Right renal pelvis (tissue), 4 donors: Measurements from ENCODE around the gene AKAP6. TPM values are rescaled to one million over a fixed set of nuclear protein-coding genes. Genes with fewer than 3 reads are reported as not detected.
A peak's percentile ranks its signal among the peaks of the same experiment; 100 is the strongest.
"Not testable (repeated sequence)": the region's sequence is repeated elsewhere in the genome, so short reads cannot be mapped to it uniquely, and the experiment has no call there.

Experiments used
- DNase-seq, 4 donors: peaks; one replicate each; pipeline ENCODE4 v3.0.0-alpha.2; 2013; ENCODE audit warnings: low read depth in 4 of 4, low spot score in 3 of 4, missing footprints in 1 of 4
- polyA plus RNA-seq, 4 donors: library from polyadenylated mRNA; unstranded; fragments of 120-200 nt; gene quantifications; one replicate each; pipeline ENCODE4 v1.2.1, GENCODE V29; 2013; ENCODE audit not compliant: insufficient read length in 4 of 4

AKAP6 gene
- polyA plus RNA-seq, 4 donors, result 2.8 to 3.7 (median 3.1) TPM

DNA sequence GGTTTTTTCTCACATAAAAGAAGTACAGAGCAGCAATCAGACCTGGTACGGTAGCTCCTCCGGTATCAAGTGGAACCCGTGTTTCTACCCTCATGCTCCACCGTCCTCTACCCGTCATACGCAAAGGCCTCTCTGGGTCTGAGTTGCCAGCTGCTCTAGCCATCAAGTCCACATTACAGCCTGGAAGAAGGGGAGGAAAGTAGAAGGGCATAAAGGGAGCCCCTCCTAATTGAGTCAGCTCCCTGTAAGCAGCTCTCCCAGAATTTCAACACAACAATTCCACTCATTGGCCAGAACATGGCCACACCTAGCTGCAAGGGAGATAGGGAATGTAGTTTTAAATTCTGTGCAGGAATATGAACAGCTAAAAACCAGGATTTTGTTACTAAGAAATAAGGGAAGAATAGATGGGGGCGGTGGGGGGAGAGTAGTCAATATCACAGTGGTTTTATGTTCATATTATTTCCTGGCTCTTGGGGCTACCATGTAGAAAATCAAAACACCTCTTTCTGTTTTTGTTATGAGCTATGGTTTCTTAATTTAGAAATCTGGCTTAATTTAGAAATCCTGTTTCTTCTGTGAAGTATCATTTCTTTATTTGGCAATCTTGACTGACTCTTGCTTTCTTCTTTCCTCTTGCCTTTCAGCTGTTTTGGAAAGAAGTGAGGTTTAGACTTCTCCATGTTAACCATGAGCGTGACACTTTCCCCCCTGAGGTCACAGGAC is 103.9 kb downstream of the AKAP6 start:
- DNase-seq, result no peak

DNA sequence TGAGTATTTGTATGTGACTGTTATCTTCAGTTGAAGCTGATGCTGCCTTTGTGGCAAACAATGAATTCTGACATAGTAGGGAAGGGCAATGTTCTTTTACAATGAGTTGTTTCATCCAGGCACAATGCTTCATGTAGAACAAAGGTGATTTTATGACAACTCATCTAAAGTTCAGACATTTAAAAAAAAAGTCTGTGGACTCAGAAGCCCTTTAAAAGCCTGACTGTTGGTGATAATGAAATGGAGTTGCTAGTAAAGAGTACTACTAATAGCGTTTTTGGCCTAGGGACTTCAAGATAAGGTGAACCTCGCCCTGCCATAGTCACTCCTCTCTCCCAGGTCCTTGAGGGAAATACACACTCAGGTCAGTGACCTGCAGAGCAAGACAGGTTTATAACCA is 105.1 kb downstream of the AKAP6 start:
- no peak for DNase-seq

DNA sequence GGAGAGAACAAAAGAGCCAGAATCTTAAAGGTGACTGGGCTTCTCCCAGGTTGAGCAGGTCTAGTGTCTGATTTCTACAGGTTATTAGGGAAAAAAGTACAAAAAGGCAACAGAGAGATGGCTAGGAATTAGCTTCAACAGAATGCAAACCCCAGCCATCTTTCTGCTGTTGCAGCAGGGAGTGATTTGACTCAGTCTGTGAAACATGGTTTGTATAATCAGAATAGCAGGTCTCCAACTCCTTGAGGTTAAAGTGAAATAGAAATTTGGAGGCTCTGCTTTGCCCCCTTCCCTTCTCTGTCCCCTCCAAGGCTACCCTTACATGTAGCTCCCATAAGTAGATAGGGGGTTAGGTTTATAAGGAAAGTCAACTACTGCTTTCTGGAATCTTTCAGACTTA is 105.8 kb downstream of the AKAP6 start:
- no peak for DNase-seq

DNA sequence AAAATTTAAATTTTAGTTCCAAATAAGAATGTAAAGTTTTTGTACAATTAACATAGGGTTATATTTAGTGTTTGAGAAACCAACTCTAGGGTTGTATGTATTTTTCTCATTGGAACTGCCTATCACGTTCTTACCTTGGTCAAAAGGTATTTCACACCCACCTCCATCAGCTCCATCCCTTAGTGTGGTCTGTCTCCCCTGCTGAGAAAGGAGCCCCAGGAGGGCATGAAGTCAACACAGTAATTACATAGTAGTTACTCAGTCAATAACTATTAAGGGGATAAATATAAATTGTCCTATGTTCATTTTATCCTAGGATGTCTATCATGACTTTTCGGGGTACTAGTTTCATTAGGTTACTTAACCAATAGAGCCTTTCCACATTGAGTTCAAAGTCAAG is 106.3 kb downstream of the AKAP6 start:
- no peak for DNase-seq

DNA sequence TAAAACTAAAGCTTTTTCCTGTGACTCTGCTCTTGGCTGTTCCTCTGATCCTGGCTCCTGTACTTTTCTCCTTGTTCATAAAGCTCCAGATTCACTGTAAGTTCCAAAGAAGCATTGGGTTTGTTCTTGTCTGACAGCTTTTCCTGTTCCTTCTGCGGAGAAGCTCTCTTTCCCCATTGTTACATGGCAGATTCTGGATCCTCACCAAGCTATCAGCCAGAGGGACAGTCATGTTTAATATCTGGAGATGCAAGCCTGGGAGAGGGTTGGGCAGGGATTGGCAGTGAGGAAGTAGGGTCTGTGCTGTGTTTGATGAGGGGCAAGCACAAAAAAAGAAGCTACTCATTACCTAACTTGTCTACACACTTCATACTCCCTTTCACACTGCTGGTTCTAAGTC is 107.9 kb downstream of the AKAP6 start:
- DNase-seq, result no peak

DNA sequence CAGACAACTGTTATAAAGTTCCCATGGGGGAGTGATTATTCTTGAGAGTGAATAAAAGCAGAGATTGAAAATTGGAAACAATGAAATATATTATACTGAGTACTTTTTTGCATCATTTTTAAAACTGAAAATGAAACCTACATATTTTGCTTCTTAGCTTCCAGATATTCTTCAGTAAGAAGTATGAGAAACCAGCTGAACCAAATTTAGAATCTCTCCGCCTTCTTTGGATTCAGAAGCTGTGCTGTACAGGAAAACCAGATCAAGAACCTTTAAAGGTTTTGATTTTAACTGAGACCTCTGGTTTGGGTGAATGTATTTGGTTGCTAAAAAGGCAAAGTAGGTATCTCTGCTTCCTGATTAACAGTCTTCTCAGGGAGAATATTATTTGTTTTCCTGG is 109.4 kb downstream of the AKAP6 start:
- no peak for DNase-seq

DNA sequence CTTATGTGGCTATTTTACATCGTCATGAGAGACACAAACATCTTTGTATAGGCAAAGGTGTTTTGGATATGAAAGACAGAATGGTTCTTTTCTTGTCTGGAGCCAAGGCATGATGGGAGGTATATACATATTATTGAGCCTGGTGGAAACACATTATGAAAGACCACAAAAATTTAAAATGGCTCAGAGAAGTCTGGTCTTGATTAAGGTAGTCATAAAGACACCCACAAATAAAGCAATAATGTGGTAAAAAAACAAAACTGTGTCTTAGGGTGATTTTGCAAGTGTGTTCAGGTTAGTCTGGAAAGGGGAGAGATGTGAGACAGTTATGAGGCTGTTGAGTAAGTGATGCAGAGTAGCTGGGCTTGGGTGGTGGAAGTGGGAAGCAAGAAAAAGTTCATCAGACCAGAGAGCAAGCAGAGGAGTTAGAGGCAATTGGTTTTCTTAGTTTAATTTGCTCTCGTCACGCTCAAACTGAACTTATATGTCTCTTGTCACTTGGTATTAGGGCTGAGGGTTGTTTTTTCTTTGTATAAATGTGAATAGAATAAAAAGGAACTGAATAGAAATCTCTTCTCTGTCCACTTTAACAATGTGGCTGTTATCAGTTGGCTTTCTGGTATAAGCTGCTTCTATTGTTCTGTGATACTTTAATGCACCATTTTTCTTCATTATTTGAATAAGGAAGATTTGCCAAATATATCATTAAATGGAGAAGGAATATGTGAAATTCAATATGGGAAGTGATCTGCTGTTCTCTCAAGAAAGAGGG is 115.0 kb downstream of the AKAP6 start:
- no peak for DNase-seq

DNA sequence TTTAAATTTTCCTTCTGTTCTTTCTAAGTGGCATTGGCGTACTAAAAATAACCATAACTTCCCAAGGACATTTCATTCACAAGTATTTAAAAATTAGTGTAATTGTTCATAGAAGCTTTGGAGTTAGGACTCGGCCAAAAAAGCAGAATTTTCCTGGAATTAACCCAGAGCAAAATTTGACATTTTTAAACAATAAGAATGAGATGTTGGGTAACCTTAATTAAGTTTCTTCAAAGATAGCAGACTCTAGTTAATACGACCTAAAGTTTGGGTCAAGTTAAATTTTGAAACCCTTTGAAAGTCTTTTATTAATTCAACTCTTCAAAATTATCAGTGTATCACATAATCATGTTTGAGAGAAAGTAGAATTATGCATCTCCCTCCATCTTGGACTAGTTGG is 118.3 kb downstream of the AKAP6 start:
- no peak for DNase-seq

DNA sequence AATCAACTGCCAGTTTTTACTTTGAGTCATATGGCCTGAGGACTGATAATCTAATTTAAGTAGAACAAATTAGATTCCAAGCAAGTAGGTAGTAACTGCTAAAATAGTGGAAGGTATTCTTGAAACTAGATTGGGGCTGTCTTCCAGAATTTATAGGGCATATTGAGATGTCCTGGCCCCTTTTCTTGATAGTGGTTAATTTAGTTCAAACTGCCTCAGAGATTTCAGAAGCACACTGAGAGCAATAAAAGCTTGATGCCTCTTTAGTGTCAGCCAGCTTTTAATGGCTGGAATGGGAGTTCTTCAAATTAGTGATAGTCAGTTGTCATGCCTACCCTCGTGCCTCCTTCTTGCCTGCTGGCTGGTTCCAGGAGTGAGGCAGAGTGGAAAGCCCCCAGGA is 120.5 kb downstream of the AKAP6 start:
- no peak for DNase-seq

DNA sequence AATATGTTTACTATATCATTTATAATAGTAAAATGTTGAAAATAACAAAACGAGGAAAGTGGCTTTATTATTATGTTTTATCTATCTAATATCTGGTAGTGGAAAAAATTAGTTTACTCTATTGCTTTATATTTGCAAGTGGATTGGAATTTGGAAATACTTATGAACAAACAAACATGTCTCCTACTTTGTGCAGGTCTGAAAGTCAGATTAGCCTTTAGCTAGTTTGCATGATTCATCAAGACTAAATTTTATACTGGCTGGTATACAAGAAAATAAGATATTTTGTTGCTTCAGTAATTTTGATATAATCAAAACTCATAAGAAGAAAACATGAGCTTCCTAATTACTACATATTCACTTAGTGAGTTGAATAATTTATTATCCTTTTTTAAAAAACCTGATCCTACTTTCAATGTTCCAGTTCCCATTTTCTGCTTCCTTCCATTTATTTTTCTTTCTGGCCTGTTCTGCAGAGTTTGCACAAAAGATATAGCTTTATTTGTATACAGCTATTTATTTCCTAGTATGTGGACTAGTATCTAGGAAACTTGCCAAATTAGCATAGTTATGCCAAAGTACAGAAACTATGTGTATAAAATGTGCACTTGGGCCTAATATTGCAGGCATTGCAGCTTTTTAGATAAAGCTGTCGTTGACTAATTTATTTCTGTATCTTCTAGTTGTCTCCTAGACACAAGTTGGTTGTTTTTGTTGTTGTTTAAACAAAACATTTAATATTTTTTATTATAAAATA is 122.0 kb downstream of the AKAP6 start:
- no peak for DNase-seq

DNA sequence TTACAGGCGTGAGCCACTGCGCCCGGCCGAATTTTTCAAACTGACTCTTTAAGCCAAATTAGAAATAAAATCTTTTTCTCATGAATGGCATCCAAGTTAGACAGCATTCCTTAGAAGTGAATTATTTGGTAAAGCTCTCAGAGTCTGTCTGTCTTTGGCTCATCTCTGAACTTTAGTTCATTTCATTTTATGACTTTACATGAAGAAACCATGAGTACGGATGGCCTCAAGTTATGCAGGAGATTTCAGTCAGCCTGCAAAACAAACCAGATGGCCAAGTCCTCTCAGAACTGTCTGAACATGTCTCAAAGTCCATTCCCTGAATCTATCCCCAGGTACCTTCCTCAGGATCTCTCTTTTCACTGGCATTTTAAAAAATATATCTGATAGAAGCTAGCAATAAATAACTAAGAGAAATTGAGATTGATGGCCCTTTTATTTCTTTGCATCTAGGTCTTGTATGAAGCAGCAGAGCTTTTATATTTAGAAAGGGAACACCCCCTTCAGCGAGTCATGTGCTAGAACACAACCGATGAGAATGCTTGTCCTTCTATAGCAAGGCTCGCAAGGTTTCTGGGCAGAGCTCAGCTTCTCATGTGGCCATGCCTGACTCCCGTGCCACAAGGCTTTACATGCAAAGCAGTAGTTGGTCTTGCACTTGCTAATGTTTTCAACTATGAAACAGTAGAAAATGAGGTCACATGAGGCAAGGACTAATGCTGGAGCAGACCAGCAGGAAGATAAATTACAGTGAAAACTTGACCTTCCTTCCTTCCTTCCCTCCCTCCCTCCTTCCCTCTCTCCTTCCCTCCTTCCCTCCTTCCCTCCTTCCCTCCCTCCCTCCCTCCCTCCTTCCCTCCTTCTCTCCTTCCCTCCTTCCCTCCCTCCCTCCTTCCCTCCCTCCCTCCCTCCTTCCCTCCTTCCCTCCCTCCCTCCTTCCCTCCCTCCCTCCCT is 125.0 kb downstream of the AKAP6 start:
- no peak for DNase-seq

DNA sequence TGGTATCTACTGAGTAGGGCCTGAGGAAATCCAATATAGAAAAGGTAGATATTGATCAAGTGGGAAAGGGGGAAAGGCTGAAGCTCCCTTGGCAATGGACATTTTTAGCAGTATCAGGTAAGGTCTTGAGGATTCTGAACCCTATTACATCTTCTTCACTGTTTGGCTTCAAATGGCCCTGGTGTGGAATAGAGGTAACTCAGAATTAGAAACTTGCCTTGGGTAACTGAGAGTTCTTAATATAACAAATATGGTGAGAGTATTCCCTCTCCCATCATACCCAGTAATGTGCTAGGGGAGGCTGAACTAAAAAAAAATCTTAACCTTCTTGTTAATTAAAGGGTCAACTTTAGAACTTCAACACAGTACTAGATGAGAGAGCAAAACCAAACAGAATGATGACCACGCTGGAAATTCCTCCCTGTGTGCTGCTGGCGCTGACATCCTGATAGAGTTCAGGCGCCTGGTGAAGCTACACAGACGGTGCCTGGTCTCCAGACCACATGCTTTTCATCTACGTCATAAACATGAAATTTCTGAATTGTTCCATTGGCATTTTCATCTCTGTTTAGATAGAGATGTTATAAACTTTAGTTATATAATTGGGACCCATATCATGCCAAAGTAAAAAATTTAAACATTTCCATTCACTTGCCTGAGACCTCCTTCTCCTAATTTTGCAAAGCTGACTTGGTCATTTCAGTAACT is 128.3 kb downstream of the AKAP6 start:
- no peak for DNase-seq

DNA sequence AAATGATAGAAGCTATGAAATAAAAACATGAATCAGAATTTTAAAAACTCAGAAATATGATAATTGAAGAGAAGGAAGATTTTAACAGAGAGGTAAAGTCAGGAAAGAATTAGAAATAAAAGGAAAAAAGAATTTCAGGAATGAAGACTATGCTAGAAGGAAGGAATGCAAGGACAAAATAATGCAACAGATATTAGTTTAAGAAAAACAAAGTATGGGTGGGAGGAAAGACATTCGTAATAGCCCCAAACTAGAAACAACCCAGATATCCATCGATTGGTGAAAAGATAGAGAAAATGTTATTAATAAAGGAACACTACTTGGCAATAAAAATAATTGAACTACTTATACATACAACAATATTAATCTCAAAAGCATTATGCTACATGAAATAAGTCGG is 129.6 kb downstream of the AKAP6 start:
- no peak for DNase-seq

DNA sequence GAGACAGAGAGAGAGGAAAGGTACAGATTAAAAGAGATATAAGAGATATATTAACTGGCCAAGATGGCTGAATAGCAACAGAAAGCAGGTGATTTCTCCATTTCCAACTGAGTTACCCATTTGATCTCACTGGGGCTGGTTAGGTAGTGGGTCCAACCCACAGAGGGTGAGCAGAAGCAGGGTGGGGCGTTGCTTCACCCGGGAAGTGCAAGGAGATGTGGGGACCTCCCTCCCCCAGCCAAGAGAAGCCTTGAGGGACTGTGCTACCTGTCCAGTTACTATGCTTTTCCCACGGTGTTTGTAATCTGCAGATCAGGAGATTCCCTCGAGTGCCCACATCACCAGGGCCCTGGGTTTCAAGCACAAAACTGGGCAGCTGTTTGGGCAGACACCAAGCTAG is 131.2 kb downstream of the AKAP6 start:
- DNase-seq, result no peak

DNA sequence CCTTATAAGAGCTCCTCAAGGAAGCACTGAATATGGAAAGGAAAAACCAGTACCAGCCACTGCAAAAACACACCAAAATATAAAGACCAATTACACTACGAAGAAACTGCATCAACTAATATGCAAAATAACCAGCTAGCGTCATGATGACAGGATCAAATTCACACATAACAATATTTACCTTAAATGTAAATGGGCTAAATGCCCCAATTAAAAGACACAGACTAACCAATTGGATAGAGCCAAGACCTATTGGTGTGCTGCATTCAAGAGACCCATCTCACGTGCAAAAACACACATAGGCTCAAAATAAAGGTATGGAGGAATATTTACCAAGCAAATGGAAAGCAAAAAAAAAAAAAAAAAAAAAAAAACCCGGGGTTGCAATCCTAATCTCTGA is 133.5 kb downstream of the AKAP6 start:
- not testable (repeated sequence) for DNase-seq

DNA sequence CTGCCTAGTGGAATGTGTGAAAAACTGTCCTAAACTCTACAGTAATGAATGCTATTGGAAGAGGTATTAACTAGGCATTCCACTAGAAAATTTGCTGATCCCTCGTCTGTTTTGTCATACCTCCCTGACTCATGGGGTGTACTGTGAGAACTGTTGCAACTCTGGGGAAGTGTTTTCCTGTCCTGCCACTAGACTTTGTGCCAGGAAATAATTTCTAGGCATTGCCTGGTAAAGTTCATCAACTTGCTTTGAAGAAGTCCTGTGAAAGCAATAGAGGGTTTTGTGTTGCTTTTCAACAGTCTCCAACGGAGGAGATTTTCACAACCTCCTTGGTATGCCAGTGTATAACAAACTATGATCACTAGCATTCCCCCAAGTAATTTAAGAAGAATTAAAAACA is 139.9 kb downstream of the AKAP6 start:
- DNase-seq, result no peak

DNA sequence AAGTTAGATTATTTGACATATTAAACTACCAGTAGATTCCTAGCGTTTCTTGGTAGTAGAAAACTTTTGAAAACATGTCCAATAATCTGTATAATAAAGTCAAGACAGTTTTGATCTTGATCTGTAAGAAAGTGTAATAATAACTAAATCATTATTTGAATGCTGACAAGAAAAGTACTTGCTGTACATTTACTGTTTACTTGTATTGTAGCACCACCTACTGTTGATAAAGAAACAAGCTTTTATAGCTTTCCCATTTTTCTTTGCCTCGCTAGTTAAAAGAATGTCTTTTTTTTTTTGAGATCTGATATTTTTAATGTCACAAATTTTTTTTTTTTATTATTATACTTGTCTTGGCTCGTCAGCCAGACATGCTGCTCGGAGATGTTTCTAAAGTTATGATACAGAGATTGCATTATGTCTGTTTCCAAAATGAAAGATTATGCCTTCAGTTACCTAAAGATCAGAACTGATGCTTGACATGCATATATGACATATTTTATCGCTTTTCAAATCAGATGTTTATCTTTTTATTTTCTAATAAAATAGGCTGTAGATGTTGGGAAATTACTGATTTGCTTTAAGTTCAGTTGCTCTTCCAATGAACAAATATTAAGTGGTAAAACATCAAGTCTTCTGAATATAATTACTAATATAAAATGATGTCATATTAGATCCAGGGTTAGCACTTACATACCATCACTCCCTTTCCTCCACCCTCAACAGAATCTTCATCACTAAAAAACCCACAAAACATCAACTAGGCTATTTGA is 140.5 kb downstream of the AKAP6 start:
- DNase-seq, result peak in 1 of 4 donors; percentile 16

DNA sequence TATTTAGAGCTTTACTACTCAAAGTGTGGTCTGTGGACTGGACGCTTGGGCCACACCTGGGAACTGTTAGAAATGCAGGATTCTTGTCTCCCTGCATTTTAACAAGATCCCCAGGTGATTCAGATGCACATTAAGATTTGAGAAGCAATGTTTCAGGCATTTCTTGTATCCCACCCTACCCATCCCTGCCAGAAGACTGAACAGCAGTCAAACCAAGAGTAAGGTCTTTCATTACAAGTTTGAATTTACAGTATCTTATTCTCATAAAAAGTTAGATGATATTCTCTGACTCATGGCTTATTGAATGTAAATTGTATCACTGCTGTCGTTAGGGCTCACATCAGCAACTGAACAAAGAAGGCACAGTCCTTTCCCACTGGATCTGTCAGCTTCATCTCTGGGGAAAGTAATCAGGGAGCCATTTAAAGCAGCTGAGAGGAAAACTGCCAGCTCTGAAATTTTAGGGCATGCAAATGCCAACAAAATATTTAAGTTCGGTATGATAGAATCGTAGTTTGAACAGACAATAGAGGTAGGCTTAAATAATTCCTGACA is 141.1 kb downstream of the AKAP6 start:
- DNase-seq, result no peak

DNA sequence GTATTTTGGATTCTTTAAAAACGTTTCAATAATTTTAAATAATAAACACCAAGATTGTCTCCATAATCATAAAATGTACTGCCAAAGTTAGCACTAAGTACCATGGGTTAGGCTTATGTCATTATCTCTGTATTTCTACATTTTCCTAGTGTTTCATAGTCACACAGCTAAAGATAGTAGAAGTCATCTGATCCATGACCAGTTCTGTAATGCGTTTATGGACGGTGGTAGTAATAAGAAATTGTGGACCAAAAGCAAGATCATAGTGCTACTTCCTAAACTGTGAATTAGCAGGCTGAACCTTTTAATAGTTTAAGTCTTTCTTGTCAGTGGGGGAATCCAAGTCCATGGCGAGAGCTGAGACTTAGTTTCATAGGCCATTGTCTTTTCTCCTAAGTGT is 142.1 kb downstream of the AKAP6 start:
- DNase-seq, result no peak
